Stimulated activated CD4-positive, alpha-beta T cell treated with anti-CD3 and anti-CD28 coated beads, Interleukin-1b, Interleukin-23, amount 100 ng/mL, for 48 hours (primary cell): Measurements from ENCODE around the gene IFITM10.

ENCODE experiments used
- DNase-seq: peaks from one replicate; pipeline ENCODE4 v3.0.0-alpha.2; 2020

IFITM10 gene

DNA sequence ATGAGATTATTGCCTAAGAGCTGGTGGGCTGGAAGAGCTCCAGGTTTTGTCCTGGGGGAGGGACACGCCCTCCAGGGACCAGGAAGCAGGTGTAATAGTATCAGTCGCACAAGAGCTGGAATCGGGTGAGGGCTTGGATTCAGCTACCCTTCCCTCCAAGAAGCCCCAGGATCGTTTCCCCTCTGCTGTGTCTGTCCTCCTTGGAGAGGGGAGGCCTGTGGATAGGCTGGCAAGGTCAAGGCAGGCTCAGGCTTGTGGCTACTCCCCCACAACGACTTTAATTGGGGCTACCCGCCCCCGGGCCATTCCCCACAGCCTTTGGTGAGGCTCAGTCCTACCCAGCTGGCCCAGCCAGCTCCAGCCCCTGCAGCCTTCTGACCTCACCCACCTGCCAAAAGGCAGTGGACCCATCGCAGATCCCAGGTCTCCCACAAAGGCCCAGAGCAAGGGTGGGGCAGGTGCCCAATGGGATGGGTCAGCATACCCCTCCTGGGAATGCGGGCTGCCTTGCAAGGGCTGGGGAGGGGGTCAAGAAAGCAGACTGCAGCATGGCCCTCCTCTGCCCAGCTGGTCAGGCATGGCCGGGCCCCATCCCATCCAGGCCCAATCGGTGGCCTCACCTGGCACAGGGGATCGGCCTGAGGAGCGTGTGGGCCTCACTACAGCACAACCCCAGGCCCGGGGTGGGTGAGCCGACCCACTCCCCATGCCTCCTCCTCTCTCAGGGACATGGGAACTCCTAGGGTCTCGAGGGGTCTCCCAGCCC is 12.3 kb upstream of the IFITM10 start:
- DNase-seq = no peak

DNA sequence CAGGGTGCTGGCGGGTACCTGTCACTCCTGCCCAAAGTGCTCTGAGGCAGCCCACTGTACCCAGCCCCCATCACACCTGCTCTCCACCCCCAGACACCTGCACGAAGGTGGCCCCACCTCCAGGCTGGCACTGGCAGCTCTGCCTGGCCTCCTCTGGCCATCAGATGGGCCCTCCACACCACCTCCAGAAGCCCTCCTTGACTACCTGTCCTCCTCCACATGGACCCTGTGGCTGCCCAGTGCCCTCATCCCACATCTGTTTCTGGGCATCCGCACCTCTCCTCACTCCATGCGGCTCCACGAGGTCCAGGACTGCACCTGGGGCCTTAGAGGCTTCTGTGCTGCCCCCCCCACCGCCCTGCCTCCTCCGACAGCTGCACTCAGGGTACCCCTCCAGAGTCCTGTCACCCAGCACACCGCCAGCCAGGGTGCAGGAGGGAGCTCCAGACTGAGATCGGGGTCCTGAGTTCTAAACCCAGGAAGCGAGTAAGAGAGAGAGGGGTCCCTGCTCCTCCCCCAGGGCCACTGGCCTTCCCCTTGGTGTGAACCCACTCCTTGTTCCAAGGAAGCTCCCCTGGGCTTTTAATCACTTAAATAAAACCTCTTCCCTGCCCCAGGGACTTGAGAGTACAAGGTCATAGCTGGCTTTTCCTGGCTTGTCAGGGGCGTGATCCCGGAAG is 11.6 kb upstream of the IFITM10 start:
- DNase-seq = no peak

DNA sequence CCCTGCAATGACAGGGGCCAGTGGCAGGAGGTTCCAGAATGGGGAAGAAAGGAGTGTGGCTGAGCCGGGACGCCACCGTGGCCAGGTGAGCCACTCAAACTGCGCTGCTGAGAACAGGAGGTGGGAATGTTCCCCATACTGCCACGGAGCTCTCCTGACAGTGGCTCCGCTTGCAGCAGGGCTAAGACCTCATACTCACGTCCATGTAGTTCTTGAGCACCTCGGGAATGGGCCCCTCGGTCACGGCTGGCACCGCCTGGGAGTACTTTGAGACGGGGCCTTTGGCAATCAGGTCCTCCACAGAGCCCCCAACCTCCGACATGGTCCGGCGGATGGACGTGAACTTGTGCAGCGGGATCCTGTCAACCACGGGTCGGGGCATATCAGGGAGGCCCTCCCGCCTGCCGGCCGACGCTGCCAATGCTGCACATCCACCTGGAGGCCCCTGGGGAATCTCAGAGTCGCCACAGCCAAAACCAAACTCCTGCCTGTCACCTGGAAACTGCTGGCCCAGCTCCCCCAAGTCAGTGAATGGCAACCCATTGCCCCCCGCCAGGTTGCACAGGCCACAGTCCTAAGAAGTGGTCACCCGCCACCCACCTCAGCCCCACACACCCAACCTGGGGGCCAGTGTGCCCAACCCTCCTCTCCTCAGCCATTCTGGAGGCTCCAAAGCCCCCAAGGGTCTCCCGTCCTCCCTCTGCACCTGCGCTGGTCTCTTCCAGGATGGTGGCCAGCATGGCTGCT is 10.9 kb upstream of the IFITM10 start:
- DNase-seq = no peak

DNA sequence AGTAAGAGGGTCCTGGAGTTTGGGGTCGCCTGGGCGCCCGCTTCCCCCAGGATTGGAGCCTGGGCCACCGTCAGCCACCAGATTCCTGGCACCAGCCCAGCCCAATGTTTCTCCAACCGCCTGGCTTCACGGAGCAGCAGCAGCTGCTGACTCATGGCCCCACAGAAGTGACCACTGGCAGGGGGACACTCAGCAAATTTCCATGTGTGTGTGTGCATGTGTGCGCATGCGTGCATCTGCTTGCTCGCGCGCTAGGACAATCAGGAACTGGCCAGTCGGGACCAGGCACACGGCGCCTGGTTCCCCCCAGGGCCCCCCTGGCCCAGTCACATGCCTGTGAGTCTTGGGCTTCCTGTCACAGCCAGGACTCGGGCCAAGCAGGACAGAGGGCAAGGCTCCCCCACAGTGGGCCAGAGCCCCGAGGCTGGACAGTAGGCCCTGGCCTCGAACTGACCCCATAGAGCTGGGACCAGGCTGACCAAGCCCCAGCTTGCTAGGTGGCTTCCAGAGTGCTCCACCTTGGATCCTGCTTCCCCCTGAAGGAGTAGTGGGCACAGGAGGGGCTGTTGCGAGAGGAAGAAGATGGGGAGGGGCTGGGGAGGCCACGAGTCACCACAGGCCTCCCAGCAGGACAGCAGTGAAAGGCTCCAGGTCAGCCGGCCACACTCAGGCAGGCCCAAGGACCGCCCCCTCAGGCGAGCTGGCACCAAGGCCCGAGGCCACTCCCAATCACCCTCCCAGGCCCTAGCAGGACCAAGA is 10.1 kb upstream of the IFITM10 start:
- DNase-seq = no peak

DNA sequence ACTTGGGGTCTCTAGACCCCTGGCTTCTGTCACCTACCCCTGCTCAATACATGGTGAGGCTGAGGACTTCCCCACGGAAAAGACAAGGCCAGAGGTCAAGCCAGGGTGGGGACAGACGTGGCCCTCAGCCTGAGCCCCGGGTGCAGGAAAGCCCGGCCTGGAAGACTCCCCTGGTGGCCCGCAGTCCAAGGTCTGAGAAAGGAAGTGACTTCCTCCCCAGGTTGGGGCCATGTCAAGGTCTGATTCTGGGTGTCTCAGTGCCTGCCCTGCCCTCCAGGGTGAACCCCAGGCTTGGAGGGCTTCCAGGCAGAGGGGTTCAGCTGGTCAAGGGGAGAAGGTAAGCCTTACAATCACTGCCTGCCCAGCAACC is 9.4 kb upstream of the IFITM10 start:
- no peak for DNase-seq

DNA sequence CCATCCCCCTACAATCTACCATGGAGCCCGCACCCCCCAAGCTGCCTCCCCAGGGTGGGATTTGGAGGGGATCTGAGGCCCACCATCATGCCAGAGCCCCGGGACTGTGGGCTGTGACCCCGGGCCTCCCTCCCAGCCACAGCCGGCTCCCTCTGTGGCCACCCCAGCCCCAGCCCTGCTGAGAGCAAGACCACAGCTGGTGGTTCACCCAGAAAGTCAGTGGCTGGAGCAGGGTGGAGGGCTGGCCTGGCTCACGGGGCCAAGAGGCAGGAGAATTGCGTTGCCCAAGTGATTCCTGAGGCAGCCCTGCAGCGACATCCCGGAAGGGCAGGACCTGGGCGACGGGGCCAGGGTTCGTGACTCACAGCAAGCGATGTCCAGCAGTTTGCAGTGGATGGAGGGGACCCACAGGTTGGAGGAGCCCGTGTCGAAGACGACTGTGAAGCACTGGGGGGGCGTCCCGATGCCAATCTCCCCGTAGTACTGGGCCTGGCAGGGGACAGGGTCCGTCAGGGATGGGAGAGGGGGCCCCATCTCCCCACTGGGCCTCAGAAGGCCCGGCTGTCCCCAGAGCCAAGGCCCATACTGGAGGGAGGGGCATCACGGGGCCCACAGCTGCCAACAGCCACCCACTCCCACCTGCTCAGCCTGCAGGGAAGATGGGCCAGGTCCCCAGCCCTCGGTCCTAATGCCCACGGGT is 8.9 kb upstream of the IFITM10 start:
- no peak for DNase-seq

DNA sequence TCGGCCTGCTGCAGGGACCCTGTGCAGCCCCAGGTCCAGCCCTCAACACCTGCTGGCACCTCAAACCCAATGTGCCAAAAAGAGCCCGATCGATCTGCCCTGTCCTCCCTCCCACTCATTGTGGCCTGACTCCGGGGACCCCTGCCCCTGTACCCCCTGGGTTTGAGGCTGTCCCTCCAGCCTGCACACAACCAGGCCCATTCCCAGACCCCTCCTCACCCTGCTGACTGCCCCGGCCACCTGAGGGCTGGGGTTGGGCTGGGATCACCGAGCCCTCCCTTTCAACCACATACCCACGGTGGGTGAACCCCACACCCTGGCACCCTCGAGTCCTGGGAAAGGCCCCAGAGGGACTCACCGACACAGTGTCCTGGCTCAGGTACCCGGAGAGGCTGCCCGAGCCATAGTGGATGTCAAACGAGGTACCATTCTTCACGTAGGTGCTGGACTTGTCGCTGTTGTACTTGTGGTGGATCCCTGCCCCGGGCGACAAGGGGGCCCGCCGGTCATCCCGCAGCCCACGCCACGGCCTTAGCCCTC is 8.3 kb upstream of the IFITM10 start:
- DNase-seq = no peak

DNA sequence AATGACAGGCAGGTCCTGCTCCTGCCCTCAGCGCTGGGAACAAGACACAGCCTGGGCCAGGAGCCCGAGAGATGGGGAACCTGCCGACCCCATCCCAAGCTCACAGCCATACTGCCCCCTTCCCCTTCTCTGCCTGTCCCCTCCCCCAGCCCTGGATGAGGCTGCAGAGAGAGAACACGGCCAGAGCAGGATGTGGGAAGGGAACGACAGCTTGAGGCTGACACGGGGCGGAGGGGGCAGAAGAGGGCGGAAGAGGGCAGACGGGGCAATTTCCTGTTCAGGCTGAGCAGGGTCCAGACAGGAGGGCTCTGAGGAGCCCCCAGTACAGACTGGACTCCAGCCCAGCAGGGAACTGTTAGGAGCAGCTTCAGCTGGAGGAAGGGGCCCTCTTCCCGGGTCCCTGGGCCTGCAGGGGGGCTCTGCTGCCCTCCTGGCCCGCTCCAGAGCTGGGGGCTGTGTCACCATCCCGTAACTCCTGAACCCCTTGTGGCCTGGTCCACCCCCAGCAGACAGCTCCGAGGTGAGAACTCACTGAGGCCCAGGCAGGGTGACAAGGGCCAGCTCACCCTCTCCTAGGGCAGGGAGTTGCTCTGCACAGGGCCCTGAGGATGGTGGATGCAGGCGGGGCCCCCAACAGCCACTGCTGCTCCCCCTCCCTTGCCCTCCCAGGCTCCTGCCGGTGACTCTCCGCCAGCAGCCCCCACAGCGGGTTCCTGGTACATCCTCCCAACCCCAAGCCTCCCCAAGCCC is 7.6 kb upstream of the IFITM10 start:
- DNase-seq = peak; percentile 62

DNA sequence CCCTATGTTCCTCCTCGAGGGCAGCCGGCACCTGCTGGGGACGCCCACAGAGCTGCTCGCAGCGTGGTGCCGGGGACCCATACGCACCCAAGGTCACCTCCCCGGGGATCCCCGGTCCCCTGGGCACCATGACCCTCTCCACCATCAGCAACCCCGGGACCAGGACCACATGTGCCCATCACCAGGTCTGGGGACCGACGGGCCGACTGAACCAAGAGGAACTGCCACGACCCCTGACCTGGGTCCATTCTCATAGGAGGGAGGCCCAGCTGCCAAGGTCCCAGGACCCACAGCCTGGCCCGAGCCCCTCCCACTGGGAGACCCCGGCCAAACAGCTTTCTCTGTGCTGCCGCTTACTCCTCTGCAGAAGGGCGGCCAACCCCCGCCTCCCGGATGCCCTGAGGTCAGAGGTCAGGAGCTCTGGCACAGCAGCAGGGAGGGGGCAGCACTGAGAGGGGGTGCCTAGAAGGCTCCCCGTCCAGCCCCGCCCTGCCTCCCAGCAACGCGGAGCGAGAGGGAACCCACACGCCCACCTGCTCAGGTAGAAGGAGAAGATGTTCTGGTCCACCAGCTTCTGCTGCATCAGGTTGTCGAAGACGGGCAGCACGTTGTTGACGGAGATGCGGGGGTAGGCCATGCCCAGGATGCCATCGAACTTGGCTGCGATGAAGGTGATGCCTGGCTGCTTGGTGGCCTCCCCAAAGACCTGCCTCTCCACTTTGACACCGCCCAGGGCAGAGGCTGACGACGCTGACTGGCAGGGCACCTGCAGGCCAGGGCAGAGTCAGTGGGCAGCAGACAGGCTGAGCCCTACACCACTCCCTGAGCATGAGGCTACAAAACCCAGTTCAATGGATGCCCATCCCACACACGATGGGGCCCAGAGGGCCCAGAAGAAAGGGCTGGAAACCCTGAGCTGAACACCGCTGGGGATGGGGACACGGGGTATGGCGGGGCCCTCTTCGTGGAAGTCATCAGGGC is 6.7 kb upstream of the IFITM10 start:
- no peak for DNase-seq

DNA sequence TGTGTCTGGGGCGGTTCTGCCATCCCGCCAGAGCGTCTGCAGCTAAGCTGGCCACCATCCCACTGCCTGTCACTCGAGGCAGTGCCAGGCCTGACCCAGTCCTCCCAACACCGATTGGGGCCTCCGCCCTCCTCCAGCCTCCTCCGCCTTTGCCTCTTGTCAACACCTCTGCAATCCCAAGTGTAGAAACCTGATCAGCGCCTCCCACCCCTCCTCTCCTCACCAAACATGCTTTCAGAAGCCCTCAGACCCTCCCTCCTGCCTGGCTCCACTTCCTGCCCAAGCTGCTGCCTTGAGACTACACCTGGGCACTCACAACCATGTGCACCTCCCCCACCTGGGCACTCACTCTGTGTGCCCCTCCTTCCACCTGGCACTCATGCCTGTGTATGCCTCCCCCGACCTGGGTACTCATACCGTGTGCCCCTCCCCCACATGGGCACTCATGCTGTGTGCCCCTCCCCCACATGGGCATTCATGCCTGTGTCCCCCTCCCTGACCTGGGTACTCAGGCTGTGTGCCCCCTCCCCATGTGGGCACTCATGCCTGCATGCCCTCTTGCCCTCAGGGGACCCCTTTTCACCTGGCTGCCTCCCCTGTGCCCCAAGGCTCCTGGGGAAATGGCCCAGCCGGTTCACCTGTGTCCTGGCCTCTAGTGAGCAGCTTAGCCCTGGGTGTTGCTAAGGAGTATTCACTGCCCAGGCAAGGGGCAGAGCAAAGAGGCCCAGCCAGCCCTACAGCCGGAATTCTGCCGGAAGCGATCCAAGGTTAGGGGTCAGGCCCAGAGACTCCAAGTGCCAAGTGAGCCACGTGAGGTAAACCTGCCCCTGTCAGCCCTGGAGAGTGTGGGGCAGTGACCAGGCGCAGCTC is 5.5 kb upstream of the IFITM10 start:
- no peak for DNase-seq

DNA sequence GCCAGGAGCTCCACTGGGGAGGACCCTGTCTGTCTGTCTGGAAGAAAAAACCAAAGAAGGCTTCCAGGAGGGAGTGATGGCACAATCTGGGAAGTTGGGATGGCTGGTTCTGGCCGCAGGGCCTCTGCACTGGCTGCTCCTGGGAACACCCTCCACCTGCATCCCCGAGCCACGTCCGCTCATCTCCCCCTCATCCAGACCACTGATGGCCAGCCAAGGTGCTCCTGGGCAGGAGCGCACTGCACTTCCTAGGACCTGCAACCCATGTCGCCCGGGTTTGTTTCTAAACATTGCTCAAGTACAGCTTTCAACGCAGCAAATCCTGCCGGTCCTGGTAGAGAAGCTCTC is 4.9 kb upstream of the IFITM10 start:
- no peak for DNase-seq

DNA sequence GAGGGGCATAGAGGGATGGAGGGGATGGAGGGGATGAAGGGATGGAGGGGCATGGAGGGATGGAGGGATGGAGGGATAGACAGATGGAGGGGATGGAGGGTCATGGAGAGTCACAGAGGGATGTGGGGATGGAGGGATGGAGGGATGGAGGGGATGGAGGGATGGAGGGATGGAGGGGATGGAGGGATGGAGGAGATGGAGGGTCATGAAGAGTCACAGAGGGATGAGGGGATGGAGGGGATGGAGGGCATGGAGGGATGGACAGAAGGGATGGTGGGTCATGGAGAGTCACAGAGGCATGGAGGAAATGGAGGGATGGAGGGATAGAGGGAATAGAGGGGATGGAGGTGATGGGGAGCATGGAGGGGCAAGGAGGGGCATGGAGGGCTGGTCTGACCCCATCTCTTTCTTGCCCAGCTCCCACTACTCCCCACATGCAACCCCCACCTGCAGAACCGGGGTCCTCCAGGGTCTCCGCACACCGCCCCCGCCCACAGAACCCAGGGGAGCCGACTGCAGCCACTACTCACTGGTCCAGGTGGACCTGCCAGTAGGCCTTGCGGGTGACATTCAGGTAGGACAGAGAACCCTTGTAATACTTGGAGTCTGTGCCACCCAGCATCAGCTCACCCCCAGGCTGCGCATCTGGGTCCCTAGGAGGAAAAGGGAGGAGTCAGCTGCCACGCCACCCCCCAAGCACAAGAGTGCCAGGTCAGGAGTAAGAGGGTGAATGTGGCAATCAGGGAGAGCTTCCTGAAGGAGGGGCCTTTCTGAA is 4.2 kb upstream of the IFITM10 start:
- no peak for DNase-seq

DNA sequence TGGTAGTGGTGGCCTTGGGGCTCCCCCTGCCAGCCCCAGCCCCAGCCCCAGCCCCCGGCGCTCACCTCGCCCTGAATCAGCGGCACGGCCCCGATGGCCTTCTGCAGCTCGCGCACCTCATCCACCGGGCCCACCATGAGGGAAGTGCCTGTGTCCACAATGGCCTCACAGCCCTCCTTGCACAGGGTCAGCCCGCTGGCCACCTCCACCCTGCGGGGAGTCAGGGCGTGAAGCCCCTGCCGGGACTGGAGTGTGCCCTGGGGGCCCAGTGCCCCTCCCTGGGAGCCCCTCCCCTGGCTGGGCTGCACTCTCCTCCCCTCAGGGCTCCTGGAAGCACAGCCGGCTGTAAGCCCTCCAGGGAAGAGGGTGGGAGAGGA is 3.5 kb upstream of the IFITM10 start:
- no peak for DNase-seq

DNA sequence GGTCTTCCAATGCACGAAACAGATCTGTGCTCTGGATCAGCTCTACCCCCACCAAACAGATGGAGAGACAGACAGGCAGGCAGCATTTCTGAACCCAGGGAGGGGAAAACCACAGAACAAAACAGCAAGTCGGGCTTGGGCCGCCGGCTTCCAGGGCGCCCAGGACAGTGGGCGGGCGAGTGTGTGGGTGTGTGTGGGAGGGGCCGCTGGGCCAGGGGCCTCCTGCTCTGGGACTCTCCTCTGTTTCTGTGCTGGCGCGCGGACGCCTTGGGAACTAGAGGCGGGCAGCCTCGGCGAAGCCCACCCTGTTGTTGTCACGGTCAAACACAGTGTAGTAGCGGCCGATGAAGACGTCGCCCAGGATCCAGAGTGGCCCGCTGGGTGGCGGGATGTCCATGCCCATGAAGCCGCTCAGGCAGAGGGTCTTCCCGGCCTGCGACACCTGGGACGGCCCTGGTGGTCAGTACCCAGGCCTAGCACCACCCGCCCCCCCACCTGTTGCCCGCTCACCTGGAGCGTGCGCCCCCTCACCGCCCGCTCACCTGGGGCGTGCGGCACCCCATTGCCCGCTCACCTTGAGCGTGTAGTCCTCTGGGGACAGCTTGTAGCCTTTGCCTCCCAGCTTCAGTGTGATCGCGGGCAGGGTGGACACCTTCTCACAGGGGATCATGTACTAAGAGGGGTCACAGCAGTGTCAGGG is 3.0 kb upstream of the IFITM10 start:
- DNase-seq = no peak

DNA sequence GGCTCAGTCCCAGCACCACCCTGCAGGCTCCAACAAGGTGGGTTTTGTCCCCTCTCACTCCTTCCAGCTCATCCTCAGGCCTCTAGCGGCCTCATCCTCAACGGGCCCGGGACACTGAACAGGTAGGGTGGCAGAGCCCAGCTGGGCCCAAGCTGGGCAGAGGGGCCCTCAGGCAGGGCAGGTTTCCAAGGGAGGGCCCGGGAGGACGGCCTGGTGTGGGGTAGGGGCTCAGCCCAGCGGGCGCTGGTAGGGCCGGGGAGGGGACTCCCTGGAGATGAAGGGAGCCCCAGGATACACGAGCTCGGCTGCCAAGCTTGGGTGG is 2.5 kb upstream of the IFITM10 start:
- no peak for DNase-seq

DNA sequence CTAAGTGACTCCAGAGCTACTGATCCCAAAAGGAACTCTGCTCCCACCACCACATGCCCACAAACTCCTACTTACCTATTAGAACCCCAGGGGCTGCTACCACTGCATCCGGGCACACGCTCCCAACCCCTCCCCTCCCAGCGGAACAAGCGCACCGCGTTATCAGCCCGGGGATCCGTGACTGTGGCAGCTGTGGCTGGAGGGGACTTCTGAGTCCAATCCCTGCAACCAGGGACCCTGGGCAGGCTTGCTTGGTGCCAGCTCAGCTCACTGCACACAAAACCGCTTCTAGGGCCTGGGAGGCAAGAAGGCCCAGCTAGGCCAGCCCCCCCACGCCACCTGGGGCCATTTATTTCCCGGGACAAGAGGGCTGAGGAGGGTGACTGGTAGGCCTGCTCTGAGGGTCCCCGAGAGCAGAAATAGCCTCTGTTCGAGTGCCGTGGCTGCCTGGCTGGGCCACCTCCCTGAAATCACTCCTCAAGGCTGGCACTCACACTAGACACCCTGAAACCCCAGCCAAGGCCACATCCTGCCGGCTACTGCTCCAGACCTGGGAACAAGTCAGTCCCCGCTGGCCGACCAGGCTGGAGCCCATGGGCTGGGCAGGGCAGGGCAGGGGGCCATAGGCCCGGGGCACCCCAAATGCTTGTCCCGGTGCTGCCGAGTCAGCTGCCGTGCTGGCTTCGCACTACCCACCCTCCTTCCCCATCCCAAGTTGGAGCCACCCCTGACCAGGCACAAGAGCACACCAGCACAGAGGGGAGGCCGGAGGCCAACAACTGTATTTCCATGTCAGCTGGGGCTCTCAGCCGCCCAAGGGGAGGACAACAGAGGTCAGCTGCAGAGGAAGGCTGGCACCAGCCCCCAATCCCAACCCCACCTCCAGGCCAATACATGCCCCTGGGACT is 1.9 kb upstream of the IFITM10 start:
- no peak for DNase-seq

DNA sequence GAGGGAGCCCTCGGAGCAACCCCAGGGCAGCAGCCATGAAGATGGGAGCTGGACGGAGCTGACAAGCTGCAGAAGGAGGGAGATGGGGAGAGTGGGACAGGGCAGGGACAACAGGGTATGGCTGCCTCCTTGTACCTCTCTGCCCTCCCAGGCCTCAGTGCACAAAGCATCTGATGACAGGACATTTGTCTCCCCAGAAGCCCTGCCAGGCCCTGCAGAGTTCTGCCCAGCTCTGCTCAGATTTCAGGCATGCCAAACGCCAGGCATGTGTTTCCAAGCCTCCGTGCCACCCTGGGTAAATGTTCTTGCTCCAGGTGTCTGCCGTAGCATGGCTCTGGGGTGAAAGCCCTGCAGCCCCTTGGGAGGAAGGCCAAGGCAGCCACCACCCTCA is 1.1 kb upstream of the IFITM10 start:
- DNase-seq = no peak
